Upper lobe of left lung (tissue), 6 donors: Measurements from ENCODE around the gene ZBTB45. TPM values are rescaled to one million over a fixed set of nuclear protein-coding genes. Genes with fewer than 3 reads are reported as not detected.

ENCODE experiments used
- ATAC-seq, 2 donors: fragments of 200-7000 bp; cut with Tn5 transposase; one replicate each; pipeline ENCODE4 v1.9.1; 2022; ENCODE audit warnings: mild to moderate bottlenecking in 2 of 2, moderate library complexity in 2 of 2; ENCODE audit not compliant: low FRiP score in 2 of 2
- DNase-seq, 2 donors: peaks; one replicate each; pipeline ENCODE4 v3.0.0-alpha.2; 2019 to 2020
- H3K27ac ChIP-seq, 4 donors: fragments of 200-600 bp; sonication (generic); one replicate each; pipeline ENCODE4 v1.5.1; 2016 to 2019
- H3K27me3 ChIP-seq, 4 donors: fragments of 200-600 bp; sonication (generic); one replicate each; pipeline ENCODE4 v1.5.1; 2017 to 2019
- H3K36me3 ChIP-seq, 4 donors: fragments of 200-600 bp; sonication (generic); one replicate each; pipeline ENCODE4 v1.5.1; 2016 to 2019
- H3K4me1 ChIP-seq, 4 donors: fragments of 200-600 bp; sonication (generic); one replicate each; pipeline ENCODE4 v1.5.1; 2018 to 2019
- H3K4me3 ChIP-seq, 4 donors: fragments of 200-600 bp; sonication (generic); one replicate each; pipeline ENCODE4 v1.5.1; 2017 to 2019; ENCODE audit warnings: mild to moderate bottlenecking in 2 of 4, moderate library complexity in 1 of 4
- H3K9me3 ChIP-seq, 4 donors: fragments of 200-600 bp; sonication (generic); one replicate each; pipeline ENCODE4 v1.5.1; 2018 to 2019
- CTCF ChIP-seq, 6 experiments: fragments of 450-650 bp in 4 of 6; fragments of 200-600 bp in 2 of 6; sonication (generic) in 2 of 6; IDR thresholded peaks; one replicate each; pipeline ENCODE4 v1.5.1; 2016 to 2019; ENCODE audit warnings: antibody characterized with exemption in 6 of 6
- EP300 ChIP-seq, 4 donors: sonication (generic); formaldehyde crosslinking; IDR thresholded peaks; one replicate each; pipeline ENCODE4 v1.5.1; 2017; ENCODE audit warnings: antibody characterized with exemption in 4 of 4, control low read depth in 2 of 4
- POLR2A ChIP-seq, 4 donors: fragments of 450-650 bp; IDR thresholded peaks; one replicate each; pipeline ENCODE4 v1.5.1; 2016 to 2017; ENCODE audit warnings: antibody characterized with exemption in 4 of 4, mild to moderate bottlenecking in 2 of 4
- POLR2AphosphoS5 ChIP-seq, 2 donors: sonication (generic); formaldehyde crosslinking; IDR thresholded peaks; one replicate each; pipeline ENCODE4 v1.5.1; 2017; ENCODE audit warnings: antibody characterized with exemption in 2 of 2
- WGBS, 2 donors: methylation state at CpG; one replicate each; pipeline ENCODE4 v1.1.5; 2017 to 2018; 5-methylcytosine and 5-hydroxymethylcytosine counted together
- total RNA-seq, 6 donors: library from RNA; depleted of rRNA in 4 of 6; stranded (reverse); fragments of >200 nt in 4 of 6; gene quantifications; one replicate each; pipeline versions ENCODE4 v1.1.0 to v1.2.1, GENCODE V29; 2016 to 2021
- donor health status: DM: no; HTN: no; CAD: no; lungs with moderate emphysema.
- donor health status: DM: no; HTN: yes; CAD: no; lungs with severe emphysema.

Gene ZBTB45
- total RNA-seq, 6 donors from 2014 or later = 11.9 to 19.7 (median 15.0) TPM

- no peak for ATAC-seq
- Histone ChIP-seq H3K27ac (peak overlapping the region; percentile 54 to 79 (median 69)), H3K27me3 (no peaks in the 10 kb centered on the region), H3K4me1 (peaks cover 31 to 58% (median 43%) of the 10 kb centered on the region in 4 donors), H3K36me3 (peaks cover 7 to 32% (median 16%) of the 10 kb centered on the region in 4 donors), H3K4me3 (peak overlapping the region in 3 of 4 donors; percentile 41 to 52 (median 51)), H3K9me3 (no peaks in the 10 kb centered on the region)
- TF ChIP-seq POLR2AphosphoS5 (IDR thresholded peaks at IDR 0.05) (no peak), CTCF (IDR thresholded peaks at IDR 0.05) (no peak), POLR2A (IDR thresholded peaks at IDR 0.05) (no peak), EP300 (IDR thresholded peaks at IDR 0.05) (no peak)
- no peak for DNase-seq
- WGBS, 2 donors = 64 to 86% methylated on average over 3 of the region's 3 CpGs
Measured at GRCh38 chr19:58514564-58515022, 5.0 kb downstream of the ZBTB45 start.

DNA sequence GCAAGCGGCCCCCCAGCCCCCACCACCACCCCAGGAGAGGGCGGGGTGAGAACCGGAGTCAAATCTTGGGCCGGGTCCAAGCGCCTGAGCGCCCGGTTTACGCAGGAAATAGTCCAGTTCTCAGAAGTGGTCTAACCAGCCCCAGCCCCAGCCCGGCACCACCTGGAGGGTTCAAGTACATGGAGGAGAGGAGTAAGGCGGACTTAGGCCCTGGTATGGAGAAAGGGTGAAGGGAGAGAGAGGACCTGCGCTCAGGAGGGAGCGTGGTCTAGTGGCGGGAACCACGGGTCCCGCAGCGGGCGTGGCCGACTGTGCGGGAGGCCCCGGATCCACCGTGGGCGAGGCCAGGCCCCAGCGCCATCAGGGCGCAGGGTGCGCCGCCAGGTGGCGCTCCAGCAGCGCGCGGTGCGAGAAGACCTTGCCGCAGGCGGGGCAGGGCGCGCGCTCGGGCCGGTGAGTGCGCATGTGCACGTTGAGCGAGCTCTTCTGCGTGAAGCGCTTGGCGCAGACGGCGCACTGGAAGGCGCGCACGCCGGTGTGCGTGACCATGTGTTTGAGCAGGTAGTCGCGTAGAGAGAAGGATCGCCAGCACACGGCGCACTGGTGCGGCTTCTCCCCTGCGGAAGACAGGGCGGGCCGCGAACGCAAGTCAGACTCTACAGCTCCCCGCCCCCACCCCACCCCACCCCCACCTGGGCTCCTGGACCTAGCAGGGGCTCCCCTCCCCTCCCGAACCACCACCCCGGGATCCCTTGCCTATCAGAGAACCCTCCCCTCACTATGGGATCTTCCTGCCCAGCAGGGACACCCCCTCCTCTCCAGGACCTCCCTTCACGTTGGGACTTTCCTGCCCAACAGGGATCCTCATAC, 5.7 kb downstream of the ZBTB45 start:
- TF ChIP-seq EP300 (IDR thresholded peaks at IDR 0.05) (no peak), POLR2A (IDR thresholded peaks at IDR 0.05) (peak in 1 of 4 donors; percentile 64), POLR2AphosphoS5 (IDR thresholded peaks at IDR 0.05) (peak in 1 of 2 donors; percentile 75), CTCF (IDR thresholded peaks at IDR 0.05) (peak; percentile 82 to 99 (median 98))

DNA sequence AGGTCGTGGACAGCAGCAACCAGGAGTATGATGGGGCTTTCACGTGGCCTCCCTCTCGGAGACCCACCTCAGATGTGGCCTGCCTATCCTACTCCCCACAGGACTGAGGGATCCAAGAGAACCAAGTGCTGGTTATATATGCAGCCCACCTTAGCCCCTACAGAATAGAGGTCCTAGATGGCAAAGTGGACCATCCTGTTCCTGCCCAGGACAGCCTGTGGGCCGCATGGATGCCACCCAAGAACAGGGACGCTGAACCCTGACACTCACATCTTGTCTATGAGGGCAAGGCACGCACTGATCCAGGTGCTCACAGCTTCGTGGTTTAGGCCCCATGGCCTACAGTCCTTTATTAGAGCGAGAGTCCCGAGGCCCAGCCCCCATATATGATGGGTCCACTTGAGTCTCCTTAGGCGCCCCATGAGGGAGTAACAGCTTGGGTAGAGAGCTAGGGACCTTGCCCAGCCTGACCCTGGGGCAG, 6.4 kb downstream of the ZBTB45 start:
- 71 to 78% methylated on average over 5 to 10 of the region's 10 CpGs for WGBS, 2 donors

More for the DNA sequence above, 5.7 kb downstream of the ZBTB45 start:
- ATAC-seq (peak; percentile 92 to 95), DNase-seq (peak; percentile 92 to 99)
- H3K27me3 ChIP-seq = no peaks in the 10 kb centered on the region
- H3K9me3 ChIP-seq = no peaks in the 10 kb centered on the region
- H3K4me1 ChIP-seq = peaks cover 31 to 55% (median 43%) of the 10 kb centered on the region in 4 donors
- H3K27ac ChIP-seq = peak overlapping the region; percentile 54 to 79 (median 69)
- WGBS, 2 donors = 21 to 23% methylated on average over 12 to 23 of the region's 66 CpGs
- H3K36me3 ChIP-seq = peaks cover 7 to 37% (median 16%) of the 10 kb centered on the region in 4 donors
- peak overlapping the region in 3 of 4 donors; percentile 41 to 52 (median 51) for H3K4me3 ChIP-seq

More for the DNA sequence above, 6.4 kb downstream of the ZBTB45 start:
- Histone ChIP-seq H3K27me3 (no peaks in the 10 kb centered on the region), H3K36me3 (peaks cover 7 to 38% (median 16%) of the 10 kb centered on the region in 4 donors), H3K4me3 (peak overlapping the region in 2 of 4 donors; percentile 51 to 52), H3K4me1 (peaks cover 25 to 49% (median 37%) of the 10 kb centered on the region in 4 donors), H3K9me3 (no peaks in the 10 kb centered on the region), H3K27ac (peak overlapping the region; percentile 54 to 79 (median 69))
- TF ChIP-seq CTCF (IDR thresholded peaks at IDR 0.05) (no peak), POLR2A (IDR thresholded peaks at IDR 0.05) (no peak), POLR2AphosphoS5 (IDR thresholded peaks at IDR 0.05) (no peak), EP300 (IDR thresholded peaks at IDR 0.05) (no peak)
- ATAC-seq = no peak
- no peak for DNase-seq
